ENCODE measurements around the gene CARM1. TPM values are rescaled to one million over a fixed set of nuclear protein-coding genes. Genes with fewer than 3 reads are reported as not detected.
"Not testable (repeated sequence)": the region's sequence is repeated elsewhere in the genome, so short reads cannot be mapped to it uniquely, and the experiment has no call there.

CARM1 gene
- polyA plus RNA-seq, 1 donor from 2014 or later = 22.3 TPM

- Histone ChIP-seq H3K4me2 (ENCODE audit: low read length) (no peak overlapping the region), H3K79me2 (replicated peaks; ENCODE audit: insufficient read depth, low read length) (no peaks in the 10 kb centered on the region), H3K27me3 (ENCODE audit: insufficient read depth, low read depth, low read length) (no peaks in the 10 kb centered on the region), H3K9me3 (ENCODE audit: low read length) (no peaks in the 10 kb centered on the region), H3K27ac (ENCODE audit: low read length) (no peak overlapping the region), H4K20me1 (ENCODE audit: insufficient read depth) (no peaks in the 10 kb centered on the region), H3F3A (ENCODE audit: insufficient read depth, low read length, poor library complexity, severe bottlenecking) (no peaks in the 10 kb centered on the region), H3K9me2 (ENCODE audit: insufficient read depth, low read length) (no peaks in the 10 kb centered on the region), H2AFZ (ENCODE audit: low read depth, low read length) (no peak overlapping the region), H3K9ac (ENCODE audit: low read length) (no peak overlapping the region), H3K36me3 (ENCODE audit: insufficient read depth, low read length) (no peaks in the 10 kb centered on the region), H3K4me3 (ENCODE audit: low read length) (no peak overlapping the region)
- TF ChIP-seq RAD21 (conservative IDR thresholded peaks at IDR 0.05) = no peak
- TF ChIP-seq POLR2AphosphoS5 (IDR thresholded peaks at IDR 0.05) = no peak
- TF ChIP-seq EP300 (conservative IDR thresholded peaks at IDR 0.05; ENCODE audit: poor library complexity, severe bottlenecking) = no peak
- no peak for TF ChIP-seq SMC3 (conservative IDR thresholded peaks at IDR 0.05; ENCODE audit: poor library complexity)
- no peak for TF ChIP-seq MXI1 (conservative IDR thresholded peaks at IDR 0.05; ENCODE audit: poor library complexity, severe bottlenecking)
Measured at GRCh38 chr19:10866495-10866894, 4.9 kb upstream of the CARM1 start.

- no peak overlapping the region for H3K4me3 ChIP-seq (ENCODE audit: low read length)
- H3K27ac ChIP-seq (ENCODE audit: low read length) = no peak overlapping the region
- no peaks in the 10 kb centered on the region for H4K20me1 ChIP-seq (ENCODE audit: insufficient read depth)
- H3K9ac ChIP-seq (ENCODE audit: low read length) = no peak overlapping the region
- no peaks in the 10 kb centered on the region for H3K36me3 ChIP-seq (ENCODE audit: insufficient read depth, low read length)
- no peak for TF ChIP-seq EZH2 (IDR thresholded peaks at IDR 0.05; ENCODE audit: borderline replicate concordance, insufficient read depth, low read length, poor library complexity, severe bottlenecking)
- TF ChIP-seq REST (IDR thresholded peaks at IDR 0.05; ENCODE audit: borderline replicate concordance) = no peak
- no peak for TF ChIP-seq RAD21 (conservative IDR thresholded peaks at IDR 0.05)
- no peak for TF ChIP-seq POLR2AphosphoS5 (IDR thresholded peaks at IDR 0.05)
- TF ChIP-seq CTCF (IDR thresholded peaks at IDR 0.05; ENCODE audit: poor library complexity, severe bottlenecking) = no peak
- TF ChIP-seq TAF1 (IDR thresholded peaks at IDR 0.05; ENCODE audit: low read depth) = no peak
- TF ChIP-seq EP300 (conservative IDR thresholded peaks at IDR 0.05; ENCODE audit: poor library complexity, severe bottlenecking) = no peak
- TF ChIP-seq MXI1 (conservative IDR thresholded peaks at IDR 0.05; ENCODE audit: poor library complexity, severe bottlenecking) = no peak
- no peak for TF ChIP-seq SMC3 (conservative IDR thresholded peaks at IDR 0.05; ENCODE audit: poor library complexity)
- no peaks in the 10 kb centered on the region for H3K9me2 ChIP-seq (ENCODE audit: insufficient read depth, low read length)
- no peak overlapping the region for H3K4me2 ChIP-seq (ENCODE audit: low read length)
- no peaks in the 10 kb centered on the region for H3F3A ChIP-seq (ENCODE audit: insufficient read depth, low read length, poor library complexity, severe bottlenecking)
- no peaks in the 10 kb centered on the region for H3K9me3 ChIP-seq (ENCODE audit: low read length)
- no peaks in the 10 kb centered on the region for H3K27me3 ChIP-seq (ENCODE audit: insufficient read depth, low read depth, low read length)
- peaks cover 17% of the 10 kb centered on the region for H3K79me2 ChIP-seq (replicated peaks; ENCODE audit: insufficient read depth, low read length)
- no peak overlapping the region for H2AFZ ChIP-seq (ENCODE audit: low read depth, low read length)
Measured at GRCh38 chr19:10868872-10869547, 2.3 kb upstream of the CARM1 start.

GRCh38 chr19:10869872-10870311 lies 1.5 kb upstream of the CARM1 start:
- H2AFZ ChIP-seq (ENCODE audit: low read depth, low read length); H3K27me3 ChIP-seq (ENCODE audit: insufficient read depth, low read depth, low read length): not testable (repeated sequence)

More at GRCh38 chr19:10869872-10870311, 1.5 kb upstream of the CARM1 start:
- not testable (repeated sequence) for H3K4me2 ChIP-seq (ENCODE audit: low read length); H3K4me3 ChIP-seq (ENCODE audit: low read length); H3K9me3 ChIP-seq (ENCODE audit: low read length); H3K27ac ChIP-seq (ENCODE audit: low read length); H3F3A ChIP-seq (ENCODE audit: insufficient read depth, low read length, poor library complexity, severe bottlenecking); H3K9me2 ChIP-seq (ENCODE audit: insufficient read depth, low read length); H3K36me3 ChIP-seq (ENCODE audit: insufficient read depth, low read length); H3K9ac ChIP-seq (ENCODE audit: low read length); H4K20me1 ChIP-seq (ENCODE audit: insufficient read depth)
- peaks cover 25% of the 10 kb centered on the region for H3K79me2 ChIP-seq (replicated peaks; ENCODE audit: insufficient read depth, low read length)

Measured in neural cell (in vitro differentiated cells).